Smooth muscle cell of the brain vasculature (primary cell): ENCODE data around the gene CPNE6.
A peak's percentile ranks its signal among the peaks of the same experiment; 100 is the strongest.

ENCODE experiments used
- DNase-seq: peaks from one replicate; pipeline ENCODE4 v3.0.0-alpha.2; 2012; ENCODE audit warnings: low read depth, low spot score

CPNE6 gene

DNA sequence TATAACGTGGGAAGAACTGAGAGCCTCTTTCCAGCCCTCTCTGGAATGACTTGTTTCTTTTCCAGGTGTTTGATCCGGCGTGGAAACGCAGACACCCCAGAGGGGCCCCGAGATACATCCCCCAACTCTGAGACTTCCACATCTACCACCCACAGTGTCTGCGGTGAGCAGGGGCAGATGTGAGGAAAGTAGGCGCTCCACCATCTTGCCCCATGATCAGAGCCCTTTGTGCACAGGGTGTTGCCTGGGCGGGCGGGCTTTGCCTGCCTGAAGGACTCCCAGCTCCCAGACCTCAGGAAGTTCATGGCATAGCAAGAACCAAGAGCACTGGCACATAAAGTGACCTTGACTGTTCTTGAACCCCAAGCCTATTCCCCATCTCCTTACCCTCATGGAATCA is 16.7 kb upstream of the CPNE6 start:
- no peak for DNase-seq

DNA sequence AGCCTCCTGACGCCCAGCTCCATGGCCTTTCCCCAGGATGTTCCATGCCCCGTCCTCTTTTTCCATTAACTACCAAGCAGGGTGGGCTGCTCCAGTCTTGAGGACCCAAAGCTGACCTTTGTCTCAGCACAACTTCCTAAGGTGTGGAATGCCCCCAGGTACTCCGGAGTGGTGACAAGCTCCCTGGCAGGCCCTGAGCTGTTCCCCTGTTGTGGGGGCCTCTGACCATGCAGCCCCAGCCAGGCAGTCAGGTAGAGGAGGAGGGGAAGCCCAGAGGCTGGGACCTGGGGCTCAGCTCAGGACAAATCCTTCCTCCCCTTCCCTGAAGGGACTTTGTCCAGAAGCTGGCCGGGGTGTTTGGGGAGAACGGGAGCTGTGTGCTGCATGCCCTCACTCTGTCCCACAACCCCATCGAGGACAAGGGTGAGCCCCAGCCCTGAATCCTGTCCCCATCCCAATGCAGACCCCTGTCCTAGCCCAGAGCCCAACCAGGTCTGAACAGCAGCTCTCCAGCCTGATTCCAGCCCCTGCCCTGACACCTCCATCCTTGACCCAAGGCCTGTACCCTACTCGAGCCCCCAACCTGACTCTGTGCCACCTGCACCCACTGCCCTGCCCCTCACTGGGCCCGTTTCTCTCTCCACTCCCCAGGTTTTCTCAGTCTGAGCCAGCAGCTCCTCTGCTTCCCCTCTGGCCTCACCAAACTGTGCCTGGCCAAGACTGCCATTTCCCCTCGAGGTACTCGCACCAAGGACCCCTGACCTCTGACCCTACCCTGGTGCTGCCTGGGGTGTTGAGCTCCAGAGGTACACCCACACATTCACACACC is 15.2 kb upstream of the CPNE6 start:
- no peak for DNase-seq

DNA sequence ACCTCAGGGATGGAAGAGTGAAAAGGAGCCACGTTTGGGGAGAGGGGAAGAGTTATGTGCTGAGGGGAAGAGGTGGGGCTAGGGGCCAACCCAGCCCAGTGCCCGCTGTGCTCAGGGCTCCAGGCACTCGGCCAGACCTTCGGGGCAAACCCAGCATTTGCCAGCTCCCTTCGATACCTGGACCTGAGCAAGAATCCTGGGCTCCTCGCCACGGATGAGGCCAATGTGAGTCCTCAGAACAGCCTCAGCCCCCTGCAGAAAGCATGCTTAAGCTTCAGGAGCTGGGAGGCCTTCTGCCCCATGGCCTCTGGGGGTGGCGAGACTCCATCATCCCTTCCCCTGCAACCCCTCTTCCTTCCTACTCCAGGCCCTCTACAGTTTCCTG is 14.6 kb upstream of the CPNE6 start:
- DNase-seq: no peak

DNA sequence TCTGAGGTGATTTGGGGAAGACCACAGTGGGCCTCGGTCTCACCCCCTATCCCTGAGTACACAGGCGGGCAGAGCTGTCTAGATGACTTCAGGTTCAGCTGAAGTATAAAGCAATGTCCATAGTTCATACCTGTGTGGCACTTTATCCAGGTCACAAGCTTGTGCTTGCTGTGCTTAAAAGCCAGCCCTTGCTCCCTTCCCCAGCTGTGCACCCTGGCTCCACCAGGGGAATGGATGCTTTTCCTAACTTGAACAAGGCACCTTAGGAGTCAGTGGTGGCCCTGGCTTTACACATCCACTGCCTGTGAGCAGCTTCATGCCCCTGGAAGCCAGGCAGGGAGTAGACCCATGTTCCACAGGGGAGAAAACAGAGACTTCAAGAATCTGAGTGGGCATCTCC is 14.1 kb upstream of the CPNE6 start:
- DNase-seq: no peak

DNA sequence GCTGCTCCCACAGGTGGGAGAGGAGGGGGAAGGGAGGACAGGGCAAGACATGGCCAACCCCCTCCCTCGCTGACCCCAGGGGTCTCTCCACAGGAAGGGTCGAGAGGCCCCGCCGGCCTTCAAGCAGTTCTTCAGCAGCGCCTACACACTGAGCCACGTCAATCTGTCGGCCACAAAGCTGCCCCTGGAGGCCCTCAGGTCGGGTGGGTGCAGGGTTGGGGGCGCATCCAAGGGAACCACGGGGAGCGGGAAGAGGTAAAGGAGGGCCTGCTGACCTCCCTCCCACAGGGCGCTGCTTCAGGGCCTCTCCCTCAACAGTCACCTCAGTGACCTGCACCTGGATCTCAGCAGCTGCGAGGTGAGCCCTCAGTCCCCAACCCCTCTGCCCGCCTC is 13.5 kb upstream of the CPNE6 start:
- DNase-seq: no peak

DNA sequence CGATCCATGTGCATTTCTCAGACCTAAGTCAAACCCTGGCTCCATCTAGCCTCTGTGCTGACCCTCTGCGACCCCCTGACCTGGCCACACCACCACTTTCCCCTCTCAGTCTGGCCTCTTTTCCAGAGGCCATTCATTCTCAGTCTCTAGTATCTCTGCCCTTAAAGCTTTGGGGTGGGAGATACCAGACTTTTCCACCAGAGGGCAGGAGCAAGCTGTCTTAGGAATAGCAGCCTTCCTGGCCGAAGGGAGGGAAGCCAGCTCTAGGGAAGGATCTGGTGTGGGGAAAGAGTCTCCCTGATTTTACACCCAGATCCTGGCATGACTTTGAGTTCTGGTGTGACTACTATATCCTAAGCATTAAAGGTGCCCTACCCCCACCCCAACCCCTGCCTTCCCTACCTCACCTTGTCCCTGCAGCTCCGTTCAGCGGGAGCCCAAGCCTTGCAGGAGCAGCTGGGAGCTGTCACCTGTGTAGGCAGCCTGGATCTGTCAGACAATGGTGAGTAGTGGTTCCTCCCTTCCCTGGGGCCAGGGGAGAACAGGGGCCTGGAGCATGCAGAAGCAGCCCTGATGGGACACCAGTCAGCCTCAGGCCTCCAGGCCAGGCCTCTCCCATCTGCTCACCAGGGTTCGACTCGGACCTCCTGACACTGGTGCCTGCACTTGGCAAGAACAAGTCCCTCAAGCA is 13.0 kb upstream of the CPNE6 start:
- DNase-seq: peak; percentile 21

DNA sequence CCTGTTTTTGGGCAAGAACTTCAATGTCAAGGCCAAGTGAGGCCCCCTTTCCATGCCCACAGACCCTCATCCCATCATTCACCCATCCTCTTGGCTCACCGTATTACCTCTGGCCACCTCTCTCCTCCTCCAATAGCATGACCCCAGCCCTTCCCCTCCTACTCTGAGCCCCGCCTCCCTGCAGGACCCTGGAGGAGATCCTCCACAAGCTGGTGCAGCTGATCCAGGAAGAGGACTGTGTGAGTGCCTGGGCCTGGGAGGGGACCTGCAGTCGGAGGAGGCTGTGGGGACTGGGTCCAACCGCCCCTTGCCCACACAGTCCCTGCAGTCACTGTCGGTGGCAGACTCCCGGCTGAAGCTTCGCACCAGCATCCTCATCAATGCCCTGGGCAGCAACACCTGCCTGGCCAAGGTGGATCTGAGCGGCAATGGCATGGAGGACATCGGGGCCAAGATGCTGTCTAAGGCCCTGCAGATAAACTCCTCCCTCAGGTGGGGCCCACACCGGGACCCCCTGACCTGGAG is 12.3 kb upstream of the CPNE6 start:
- no peak for DNase-seq

DNA sequence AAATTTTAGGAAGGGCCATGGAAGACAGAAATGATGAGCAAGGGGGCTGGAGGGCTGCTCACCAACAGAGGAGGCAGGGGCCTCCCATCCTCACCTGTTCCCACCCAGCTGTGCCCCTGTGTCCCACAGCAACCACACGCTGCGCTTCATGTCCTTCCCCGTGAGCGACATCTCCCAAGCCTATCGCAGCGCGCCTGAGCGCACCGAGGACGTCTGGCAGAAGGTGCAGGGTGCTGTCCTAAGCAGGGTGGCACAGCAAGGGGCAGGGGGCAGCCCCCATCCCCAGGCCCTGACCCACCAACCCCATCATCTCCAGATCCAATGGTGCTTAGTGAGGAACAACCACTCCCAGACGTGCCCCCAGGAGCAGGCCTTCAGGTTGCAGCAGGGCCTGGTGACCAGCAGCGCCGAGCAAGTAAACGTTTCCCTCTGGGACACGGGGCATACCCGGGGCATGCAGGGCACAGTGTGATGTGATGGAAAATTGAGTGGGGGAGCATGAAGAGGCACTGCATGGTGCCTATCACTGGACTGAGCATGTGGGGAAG is 11.4 kb upstream of the CPNE6 start:
- no peak for DNase-seq

DNA sequence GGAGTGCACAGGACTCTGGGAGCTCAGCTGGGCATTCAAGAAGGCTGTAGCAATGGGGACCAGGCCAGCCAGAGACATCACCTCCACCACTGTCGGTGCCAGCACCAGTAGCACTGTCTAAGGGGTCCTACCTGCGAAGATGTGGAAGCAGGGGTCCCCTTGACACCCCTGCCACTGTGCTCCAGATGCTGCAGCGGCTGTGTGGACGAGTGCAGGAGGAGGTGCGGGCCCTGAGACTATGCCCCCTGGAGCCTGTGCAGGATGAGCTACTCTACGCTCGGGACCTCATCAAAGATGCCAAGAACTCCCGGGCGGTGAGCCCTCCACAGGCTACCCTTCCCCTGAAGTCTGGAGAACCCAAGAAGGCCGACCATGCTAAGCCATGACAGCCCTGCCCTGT is 10.9 kb upstream of the CPNE6 start:
- no peak for DNase-seq

DNA sequence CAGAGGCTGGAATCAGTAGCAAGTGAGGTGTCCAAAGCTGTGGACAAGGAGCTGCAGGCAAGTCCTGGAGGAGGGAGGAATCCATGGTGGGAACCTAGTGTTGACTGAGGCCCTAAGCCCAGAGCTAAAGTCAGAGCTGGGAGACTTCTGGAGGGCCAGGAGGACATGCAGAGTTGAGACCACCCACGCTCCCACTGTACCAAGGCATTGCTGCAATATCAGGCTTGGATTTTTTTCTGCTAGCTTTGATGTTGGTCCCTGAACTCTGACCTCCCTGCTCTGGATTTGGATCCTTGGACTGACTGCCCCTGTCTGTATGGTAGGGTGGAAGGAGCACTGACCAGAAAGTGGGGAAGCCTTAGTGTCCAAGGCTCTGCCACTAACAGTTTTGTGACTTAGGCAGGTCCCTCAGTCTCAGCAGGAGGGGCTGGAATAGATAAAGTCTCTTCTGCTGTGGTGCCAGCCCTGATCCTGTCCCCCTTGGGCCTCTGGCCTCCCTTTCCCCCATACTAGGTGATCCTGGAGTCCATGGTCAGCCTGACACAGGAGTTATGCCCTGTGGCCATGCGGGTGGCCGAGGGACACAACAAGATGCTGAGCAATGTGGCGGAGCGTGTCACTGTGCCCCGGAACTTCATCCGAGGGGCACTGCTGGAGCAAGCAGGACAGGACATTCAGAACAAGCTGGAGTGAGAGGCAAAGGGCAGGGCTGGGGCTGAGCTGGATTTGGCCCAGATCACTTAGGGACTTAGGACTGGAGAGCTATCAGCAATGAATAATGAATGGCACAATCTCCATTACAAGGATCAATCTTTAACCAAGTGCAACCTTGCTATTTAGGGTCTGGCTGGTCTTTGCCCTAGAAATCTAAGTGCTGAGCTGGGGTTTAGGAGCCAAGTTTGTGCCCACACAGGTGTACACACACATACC is 10.1 kb upstream of the CPNE6 start:
- no peak for DNase-seq

DNA sequence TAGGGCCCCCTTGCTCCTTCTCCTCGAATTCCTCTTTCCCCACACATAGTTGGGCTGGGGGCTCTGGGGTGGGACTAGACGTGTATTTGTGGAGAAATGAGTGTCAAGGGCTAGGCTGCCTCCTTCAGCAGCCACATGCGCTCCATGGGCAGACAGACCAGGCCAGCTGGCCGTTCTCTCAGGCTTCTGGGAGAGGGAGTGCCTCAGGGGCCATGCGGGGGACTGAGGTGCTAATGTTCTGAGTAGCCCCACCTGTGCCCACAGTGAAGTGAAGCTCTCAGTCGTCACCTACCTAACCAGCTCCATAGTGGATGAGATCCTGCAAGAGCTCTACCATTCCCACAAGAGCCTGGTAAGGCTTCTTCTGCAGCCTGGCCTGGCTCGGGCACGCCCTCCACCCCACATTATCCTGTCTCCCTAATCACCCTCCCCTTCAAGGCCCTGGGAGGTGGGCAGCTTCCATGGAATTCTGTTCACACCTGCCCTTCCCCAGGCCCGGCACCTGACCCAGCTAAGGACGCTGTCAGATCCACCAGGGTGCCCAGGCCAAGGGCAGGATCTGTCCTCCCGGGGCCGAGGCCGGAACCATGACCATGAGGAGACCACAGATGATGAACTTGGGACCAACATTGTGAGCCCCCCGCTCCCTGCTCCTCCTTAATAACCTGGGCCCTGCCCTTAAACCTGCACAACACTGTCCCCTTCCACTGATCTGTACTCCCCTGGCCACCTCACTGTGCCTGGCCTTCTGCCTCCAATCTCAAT is 9.0 kb upstream of the CPNE6 start:
- no peak for DNase-seq

DNA sequence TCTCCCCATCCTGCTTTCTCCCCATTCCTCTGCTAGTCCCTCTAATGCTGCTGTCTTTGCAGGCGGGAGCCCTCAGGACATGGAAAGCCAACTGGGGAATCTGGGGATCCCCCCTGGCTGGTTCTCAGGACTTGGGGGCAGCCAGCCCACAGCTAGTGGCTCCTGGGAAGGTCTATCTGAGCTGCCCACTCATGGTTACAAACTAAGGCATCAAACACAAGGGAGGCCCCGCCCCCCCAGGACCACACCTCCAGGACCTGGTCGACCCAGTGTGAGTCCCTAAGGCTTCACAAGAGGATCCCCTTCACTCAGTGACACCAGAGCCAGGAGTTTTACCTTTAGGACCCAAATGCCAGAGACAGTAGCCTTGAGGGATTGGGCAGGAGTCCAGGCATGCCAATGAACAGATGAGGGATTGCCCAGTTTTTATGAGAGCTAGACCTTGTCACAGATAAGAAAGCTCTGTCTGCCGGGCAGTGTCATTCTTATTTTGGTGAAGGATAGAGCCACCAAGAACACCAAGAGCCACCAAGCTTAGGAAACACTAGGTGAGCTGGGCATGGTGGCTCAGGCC is 8.0 kb upstream of the CPNE6 start:
- DNase-seq: no peak

DNA sequence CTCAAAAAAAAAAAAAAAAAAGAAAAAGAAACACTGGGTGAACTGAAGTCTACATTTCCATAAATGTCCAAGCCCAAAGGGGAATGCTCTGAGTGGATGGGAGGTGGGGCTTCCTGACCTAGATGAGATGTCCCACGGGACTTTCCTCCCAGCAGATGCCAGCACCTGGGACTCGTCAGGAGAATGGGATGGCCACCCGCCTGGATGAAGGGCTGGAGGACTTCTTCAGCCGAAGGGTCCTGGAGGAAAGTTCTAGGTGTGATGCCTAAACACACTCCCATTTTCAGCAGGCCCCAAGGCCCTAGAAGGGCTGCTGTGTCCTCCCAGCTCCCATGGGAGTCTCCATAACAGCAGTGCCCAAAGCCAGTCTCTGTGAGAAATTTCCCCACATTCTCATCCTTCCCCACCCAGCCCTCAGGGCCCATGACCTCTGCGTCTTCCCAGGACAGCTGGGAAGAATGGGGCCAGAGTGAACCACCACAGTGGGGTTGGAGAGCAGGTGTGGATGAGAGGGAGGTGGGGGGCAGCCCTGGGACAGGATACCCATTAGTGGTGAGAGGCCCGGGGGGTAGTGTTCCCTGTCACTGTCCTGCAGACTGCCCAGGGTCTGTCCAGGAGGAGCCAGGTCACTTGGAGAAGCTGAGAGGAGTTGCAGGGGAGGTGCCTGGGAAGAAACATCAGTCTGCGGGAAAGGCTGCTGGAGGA is 7.1 kb upstream of the CPNE6 start:
- no peak for DNase-seq

DNA sequence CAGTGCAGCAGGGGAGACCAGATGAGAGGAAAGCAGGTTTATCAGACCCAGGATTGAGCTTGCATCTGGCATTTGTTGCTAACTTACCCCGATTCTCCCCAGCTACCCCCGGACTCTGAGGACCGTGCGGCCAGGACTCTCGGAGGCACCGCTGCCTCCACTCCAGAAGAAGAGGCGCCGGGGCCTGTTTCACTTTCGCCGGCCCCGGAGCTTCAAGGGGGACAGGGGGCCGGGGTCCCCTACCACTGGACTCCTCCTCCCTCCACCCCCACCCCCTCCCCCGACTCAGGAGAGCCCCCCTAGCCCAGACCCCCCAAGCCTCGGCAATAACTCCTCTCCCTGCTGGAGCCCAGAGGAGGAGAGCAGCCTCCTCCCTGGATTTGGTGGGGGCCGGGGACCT is 6.5 kb upstream of the CPNE6 start:
- DNase-seq: no peak

DNA sequence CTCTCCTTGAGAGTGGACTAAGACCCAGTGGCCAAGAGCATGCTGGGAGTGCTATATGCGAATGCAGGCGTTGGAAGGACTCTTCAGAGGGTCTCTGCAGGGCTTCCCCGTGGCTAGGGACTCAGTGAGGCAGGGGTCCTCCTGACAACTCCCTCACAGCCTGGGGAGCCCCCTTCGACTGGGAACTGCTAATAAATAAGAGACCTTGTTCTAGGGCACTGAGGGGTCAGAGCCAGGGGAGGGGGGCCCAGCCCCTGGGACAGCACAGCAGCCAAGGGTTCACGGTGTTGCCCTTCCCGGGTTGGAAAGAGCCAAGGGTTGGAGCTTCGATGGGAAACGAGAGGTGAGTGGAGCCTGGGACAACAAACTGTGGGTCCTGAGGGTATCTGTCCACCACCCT is 6.0 kb upstream of the CPNE6 start:
- no peak for DNase-seq

DNA sequence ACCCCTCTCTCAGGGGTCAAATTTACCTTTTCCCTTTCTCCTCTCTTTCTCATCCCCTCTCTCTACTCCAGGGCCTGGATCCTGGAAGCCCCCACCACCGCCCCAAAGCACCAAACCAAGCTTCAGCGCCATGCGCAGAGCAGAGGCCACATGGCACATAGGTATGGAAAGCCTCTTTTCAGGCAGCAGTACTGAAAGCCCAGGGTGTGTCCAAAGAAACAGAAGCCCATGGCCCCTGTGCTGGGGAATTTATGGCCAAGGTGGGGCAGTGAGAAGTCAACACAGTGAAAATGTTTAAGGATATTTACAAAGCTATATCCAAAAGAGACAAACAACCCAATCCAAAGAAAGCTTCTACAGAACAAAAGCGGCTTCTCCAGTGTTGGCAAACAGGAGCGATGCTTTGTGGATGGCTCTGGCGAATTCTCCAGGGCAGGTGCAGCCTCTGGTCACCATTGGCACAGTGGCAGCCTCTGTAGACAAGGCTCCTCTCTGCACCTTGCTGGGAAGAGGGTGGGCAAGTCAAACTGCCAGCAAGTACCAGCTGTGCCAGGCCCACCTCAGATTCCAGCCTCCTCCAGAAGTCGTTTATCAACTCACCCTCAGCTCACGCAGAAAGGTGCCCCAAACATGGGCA is 4.7 kb upstream of the CPNE6 start:
- no peak for DNase-seq

DNA sequence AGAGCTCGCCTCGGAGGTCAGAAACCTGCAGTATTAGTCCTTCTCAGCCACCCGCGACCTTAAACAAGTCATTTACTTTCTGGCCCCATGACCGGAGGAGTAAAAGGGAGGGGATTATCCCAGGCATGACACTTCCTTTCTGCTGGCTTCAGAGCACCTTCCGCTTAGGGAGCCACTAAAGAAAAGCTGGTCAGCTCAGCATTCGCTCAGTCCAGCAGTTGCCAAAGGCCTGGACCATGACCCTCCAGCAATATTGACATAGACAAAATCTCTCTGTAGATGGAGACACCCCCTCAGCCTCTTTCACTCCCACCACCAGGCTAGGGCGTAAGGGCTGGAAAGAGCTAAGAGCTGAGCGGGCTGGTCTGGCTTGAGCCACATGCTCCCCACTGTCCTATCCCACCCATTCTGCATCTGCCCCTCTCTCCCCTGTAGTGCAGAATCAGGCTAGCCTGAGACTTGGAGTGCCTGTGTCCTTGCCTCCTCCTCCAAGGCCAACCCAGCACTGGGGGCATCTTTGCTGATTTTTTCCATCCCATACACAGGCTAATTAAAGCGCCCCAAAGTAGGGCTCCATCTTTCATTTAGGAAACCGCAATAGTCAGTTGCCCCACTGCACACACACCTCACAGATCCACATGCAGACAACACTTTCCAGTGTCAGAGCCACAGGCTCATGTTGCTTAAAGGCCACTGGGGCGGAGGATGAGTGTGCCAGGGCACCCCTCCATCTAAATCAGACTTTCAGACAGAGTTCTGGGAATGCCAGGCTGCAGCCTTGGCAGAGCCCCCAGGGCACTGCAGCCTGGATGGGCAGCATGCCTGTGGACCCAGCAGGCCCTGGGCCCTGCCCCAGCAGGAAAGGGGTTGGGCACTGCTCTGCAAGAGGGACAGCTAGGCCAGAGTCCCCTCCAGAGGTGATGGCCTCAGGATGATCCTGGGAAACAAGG is 4.0 kb upstream of the CPNE6 start:
- DNase-seq: no peak

DNA sequence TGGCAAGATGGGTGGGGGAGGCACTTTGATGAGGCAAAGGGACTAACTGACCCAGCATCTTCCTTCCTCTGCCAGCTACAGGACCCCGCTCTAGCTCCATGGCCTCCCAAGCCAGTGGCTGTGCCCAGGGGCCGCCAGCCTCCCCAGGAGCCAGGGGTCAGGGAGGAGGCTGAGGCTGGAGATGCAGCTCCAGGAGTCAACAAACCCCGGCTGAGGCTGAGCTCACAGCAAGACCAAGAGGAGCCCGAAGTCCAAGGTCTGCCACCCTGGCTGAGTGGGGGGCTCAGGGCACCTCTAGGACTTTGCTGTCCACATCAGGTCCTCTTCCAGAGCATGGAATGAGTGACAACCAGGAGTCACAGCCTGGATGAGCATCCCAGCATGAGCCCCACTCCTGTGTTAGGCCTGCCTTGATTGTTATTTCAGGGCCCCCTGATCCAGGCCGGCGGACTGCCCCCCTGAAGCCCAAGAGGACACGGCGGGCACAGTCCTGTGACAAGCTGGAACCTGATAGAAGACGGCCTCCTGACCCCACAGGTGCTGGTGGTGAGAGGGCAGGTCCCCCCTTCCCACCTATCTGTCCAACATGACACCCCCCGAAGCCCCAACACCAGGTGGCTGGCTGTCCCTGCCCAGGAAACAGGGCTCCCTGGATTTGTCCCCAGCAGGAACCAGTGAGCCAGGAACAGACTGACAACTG is 2.5 kb upstream of the CPNE6 start:
- DNase-seq: no peak
